DND-41 (cell line): ENCODE results near the gene MARCHF10.

Experiments used
- ATAC-seq: fragments of 200-7000 bp; cut with Tn5 transposase; 3 replicates; pipeline ENCODE4 v1.9.1; 2021; ENCODE audit warnings: low read depth; ENCODE audit not compliant: insufficient read depth
- DNase-seq: peaks from one replicate; pipeline ENCODE4 v3.0.0-alpha.2; 2020
- H2AFZ ChIP-seq: 2 replicates; pipeline ENCODE4 v1.6.0; 2012; ENCODE audit warnings: low read depth, low read length
- H3K27ac ChIP-seq: 2 replicates; pipeline ENCODE4 v1.5.1; 2012; ENCODE audit warnings: low read length, inconsistent platforms
- H3K27me3 ChIP-seq: fragments of 200-600 bp; sonication (generic); 2 replicates; pipeline ENCODE4 v1.6.0; 2012; ENCODE audit warnings: low read length, mild to moderate bottlenecking, inconsistent platforms; ENCODE audit not compliant: insufficient read depth, poor library complexity
- H3K36me3 ChIP-seq: 2 replicates; pipeline ENCODE4 v1.5.1; 2012; ENCODE audit warnings: low read length, inconsistent platforms; ENCODE audit not compliant: insufficient read depth
- H3K4me1 ChIP-seq: 2 replicates; pipeline ENCODE4 v1.5.1; 2012; ENCODE audit warnings: mild to moderate bottlenecking, low read length; ENCODE audit not compliant: insufficient read depth
- H3K4me2 ChIP-seq: 2 replicates; pipeline ENCODE4 v1.6.0; 2012; ENCODE audit warnings: mild to moderate bottlenecking, moderate library complexity, low read length, inconsistent platforms; ENCODE audit not compliant: insufficient read depth
- H3K4me3 ChIP-seq, 2 experiments: fragments of 200-600 bp in 1 of 2; shearing (Covaris generic) in 1 of 2; 2 replicates each; pipeline ENCODE4 v1.5.1; 2012 to 2016; ENCODE audit warnings: inconsistent platforms in 2 of 2, low read length in 2 of 2, mild to moderate bottlenecking in 2 of 2, low read depth in 1 of 2, moderate library complexity in 1 of 2
- H3K79me2 ChIP-seq: 2 replicates; pipeline ENCODE4 v1.6.0; 2012; ENCODE audit warnings: low read length, inconsistent platforms; ENCODE audit not compliant: insufficient read depth
- H3K9ac ChIP-seq: 2 replicates; pipeline ENCODE4 v1.6.0; 2012; ENCODE audit warnings: low read depth, mild to moderate bottlenecking, inconsistent platforms, low read length, moderate library complexity
- H3K9me3 ChIP-seq: 2 replicates; pipeline ENCODE4 v1.5.1; 2012; ENCODE audit warnings: low read length, moderate library complexity, mild to moderate bottlenecking, inconsistent platforms; ENCODE audit not compliant: insufficient read depth, severe bottlenecking
- H4K20me1 ChIP-seq: 2 replicates; pipeline ENCODE4 v1.6.0; 2012; ENCODE audit warnings: low read length; ENCODE audit not compliant: insufficient read depth
- EZH2 ChIP-seq: IDR thresholded peaks from 3 replicates; pipeline ENCODE4 v1.6.1; 2012; ENCODE audit warnings: borderline replicate concordance, low read depth, mild to moderate bottlenecking, moderate library complexity, low read length, inconsistent platforms; ENCODE audit not compliant: severe bottlenecking
- TF ChIP-seq, protein P1 (sequence below): IDR thresholded peaks from 2 replicates; pipeline ENCODE4 v1.5.1; 2012; ENCODE audit warnings: borderline replicate concordance, low read length, moderate library complexity, mild to moderate bottlenecking; ENCODE audit not compliant: poor library complexity, severe bottlenecking; ENCODE audit errors: extremely low read depth

MARCHF10 gene

DNA sequence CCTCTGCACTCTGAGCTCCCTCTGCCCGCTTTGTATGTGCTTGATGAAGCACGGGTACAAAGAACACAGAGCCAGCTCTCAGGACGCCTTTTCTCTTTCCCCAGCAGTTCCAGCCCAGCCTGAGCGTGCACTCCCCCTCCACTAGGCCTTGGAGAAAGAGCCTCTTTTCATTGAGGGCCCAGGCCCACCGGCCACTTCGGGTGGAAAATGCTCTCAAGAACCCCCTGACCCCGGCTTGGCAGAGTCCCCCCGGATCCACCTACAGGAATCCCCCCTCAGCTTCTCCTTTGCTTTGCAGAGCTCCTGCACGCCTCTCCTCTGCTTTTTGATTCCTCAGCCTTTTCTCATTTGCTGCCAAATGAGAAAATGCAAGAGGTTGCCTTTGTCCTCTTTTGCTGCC lies 150.4 kb downstream of the MARCHF10 start:
- TF ChIP-seq EZH2 = no peak
- TF ChIP-seq, protein P1, sequence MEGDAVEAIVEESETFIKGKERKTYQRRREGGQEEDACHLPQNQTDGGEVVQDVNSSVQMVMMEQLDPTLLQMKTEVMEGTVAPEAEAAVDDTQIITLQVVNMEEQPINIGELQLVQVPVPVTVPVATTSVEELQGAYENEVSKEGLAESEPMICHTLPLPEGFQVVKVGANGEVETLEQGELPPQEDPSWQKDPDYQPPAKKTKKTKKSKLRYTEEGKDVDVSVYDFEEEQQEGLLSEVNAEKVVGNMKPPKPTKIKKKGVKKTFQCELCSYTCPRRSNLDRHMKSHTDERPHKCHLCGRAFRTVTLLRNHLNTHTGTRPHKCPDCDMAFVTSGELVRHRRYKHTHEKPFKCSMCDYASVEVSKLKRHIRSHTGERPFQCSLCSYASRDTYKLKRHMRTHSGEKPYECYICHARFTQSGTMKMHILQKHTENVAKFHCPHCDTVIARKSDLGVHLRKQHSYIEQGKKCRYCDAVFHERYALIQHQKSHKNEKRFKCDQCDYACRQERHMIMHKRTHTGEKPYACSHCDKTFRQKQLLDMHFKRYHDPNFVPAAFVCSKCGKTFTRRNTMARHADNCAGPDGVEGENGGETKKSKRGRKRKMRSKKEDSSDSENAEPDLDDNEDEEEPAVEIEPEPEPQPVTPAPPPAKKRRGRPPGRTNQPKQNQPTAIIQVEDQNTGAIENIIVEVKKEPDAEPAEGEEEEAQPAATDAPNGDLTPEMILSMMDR = no peak
- DNase-seq (no peak), ATAC-seq (no peak)
- Histone ChIP-seq H3K9ac (no peak overlapping the region), H3K4me3 (no peak overlapping the region), H3K36me3 (0 out of 2 replicates have a peak, but pooled peaks cover 4% of the 10 kb centered on the region), H4K20me1 (no peaks in the 10 kb centered on the region), H3K79me2 (no peaks in the 10 kb centered on the region), H3K9me3 (peaks cover 10% of the 10 kb centered on the region), H3K4me1 (peaks cover 10% of the 10 kb centered on the region), H3K4me2 (no peak overlapping the region), H3K27ac (no peak overlapping the region), H2AFZ (no peak overlapping the region), H3K27me3 (no peaks in the 10 kb centered on the region)

DNA sequence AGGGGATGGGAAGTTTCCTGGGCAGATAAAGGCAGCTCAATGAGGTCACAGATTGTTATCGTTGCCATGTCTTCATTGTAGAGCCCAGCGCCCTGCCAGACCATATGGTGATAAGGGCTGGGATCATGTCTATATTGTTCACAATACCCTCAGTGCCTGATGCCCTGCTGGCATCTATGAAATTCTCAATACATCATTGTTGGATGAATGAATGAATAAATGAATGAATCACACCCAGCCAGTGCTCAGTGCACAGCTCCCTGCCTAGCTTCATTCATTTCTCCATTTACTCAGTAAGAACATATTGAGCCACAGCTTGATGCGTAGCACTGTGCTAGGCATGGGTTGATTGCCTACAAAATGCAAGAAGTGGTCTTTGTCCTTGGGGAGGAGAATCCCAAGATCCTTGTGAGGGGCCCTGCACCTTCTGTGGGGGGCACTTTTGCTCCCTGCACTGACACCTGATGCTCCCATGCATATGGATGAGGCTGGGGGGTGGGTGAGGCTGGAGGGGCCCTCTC lies 150.9 kb downstream of the MARCHF10 start:
- no peaks in the 10 kb centered on the region for H3K27me3 ChIP-seq
- H3K4me3 ChIP-seq = no peak overlapping the region
- no peaks in the 10 kb centered on the region for H4K20me1 ChIP-seq
- no peak overlapping the region for H2AFZ ChIP-seq
- no peak for DNase-seq
- peaks cover 15% of the 10 kb centered on the region for H3K4me1 ChIP-seq
- no peaks in the 10 kb centered on the region for H3K79me2 ChIP-seq
- TF ChIP-seq, protein P1 = no peak
- TF ChIP-seq EZH2 = no peak
- H3K4me2 ChIP-seq = no peak overlapping the region
- no peak overlapping the region for H3K27ac ChIP-seq
- ATAC-seq = no peak
- H3K9me3 ChIP-seq = peaks cover 10% of the 10 kb centered on the region
- H3K9ac ChIP-seq = no peak overlapping the region
- 0 out of 2 replicates have a peak, but pooled peaks cover 4% of the 10 kb centered on the region for H3K36me3 ChIP-seq

DNA sequence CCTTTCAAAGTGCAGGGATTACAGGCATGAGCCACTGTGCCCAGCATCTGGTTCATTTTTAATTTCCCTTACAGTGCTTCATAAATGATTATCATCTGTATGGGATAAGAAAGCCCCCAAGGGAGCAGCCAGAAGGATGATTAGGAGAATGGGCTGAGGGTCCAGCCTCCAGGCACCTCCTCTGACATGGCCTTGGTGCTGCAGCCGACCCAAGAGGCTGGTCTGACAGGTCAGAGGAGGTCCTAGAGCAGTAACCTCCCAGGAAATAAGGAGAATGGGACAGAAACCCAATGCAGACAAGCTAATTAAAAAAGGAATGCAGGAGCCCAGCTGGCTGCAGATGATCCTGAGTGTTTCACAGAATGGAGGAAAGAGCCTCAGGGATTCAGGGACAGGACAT lies 151.7 kb downstream of the MARCHF10 start:
- H3K27me3 ChIP-seq = no peaks in the 10 kb centered on the region
- H3K79me2 ChIP-seq = no peaks in the 10 kb centered on the region
- H3K9me3 ChIP-seq = peaks cover 10% of the 10 kb centered on the region
- no peak for ATAC-seq
- no peak overlapping the region for H3K27ac ChIP-seq
- H3K36me3 ChIP-seq = 0 out of 2 replicates have a peak, but pooled peaks cover 4% of the 10 kb centered on the region
- H3K4me3 ChIP-seq = no peak overlapping the region
- no peaks in the 10 kb centered on the region for H4K20me1 ChIP-seq
- no peak overlapping the region for H3K9ac ChIP-seq
- no peak for DNase-seq
- no peak overlapping the region for H2AFZ ChIP-seq
- H3K4me2 ChIP-seq = no peak overlapping the region
- H3K4me1 ChIP-seq = peaks cover 17% of the 10 kb centered on the region
- TF ChIP-seq, protein P1 = no peak
- no peak for TF ChIP-seq EZH2

DNA sequence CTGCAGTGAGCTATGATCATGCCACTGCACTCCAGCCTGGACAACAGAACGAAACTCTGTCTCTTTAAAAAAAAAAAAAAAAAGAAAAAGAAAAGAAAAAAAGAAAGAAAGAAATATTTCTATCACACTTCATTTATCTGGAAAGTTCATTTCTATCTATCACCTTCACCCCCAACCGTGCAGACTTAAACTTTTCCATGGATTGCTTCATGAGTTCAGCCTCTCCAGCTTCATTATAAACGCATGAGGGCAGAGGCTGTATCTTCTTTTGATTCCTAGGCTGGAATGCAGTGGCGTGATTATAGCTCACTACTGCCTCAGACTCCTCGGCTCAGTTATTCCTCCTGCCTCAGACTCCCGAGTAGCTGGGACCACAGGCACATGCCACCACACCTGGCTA lies 152.5 kb downstream of the MARCHF10 start:
- H3K27me3 ChIP-seq = no peaks in the 10 kb centered on the region
- H3K9me3 ChIP-seq = peaks cover 6% of the 10 kb centered on the region
- no peaks in the 10 kb centered on the region for H4K20me1 ChIP-seq
- peaks cover 17% of the 10 kb centered on the region for H3K4me1 ChIP-seq
- 0 out of 2 replicates have a peak, but pooled peaks cover 4% of the 10 kb centered on the region for H3K36me3 ChIP-seq
- H3K9ac ChIP-seq = no peak overlapping the region
- no peak overlapping the region for H3K4me3 ChIP-seq
- DNase-seq (no peak), ATAC-seq (no peak)
- H2AFZ ChIP-seq = no peak overlapping the region
- H3K4me2 ChIP-seq = no peak overlapping the region
- no peaks in the 10 kb centered on the region for H3K79me2 ChIP-seq
- no peak for TF ChIP-seq EZH2
- TF ChIP-seq, protein P1 = no peak
- H3K27ac ChIP-seq = no peak overlapping the region
